ENCODE measurements around the gene EED.
"Not testable (repeated sequence)": the region's sequence is repeated elsewhere in the genome, so short reads cannot be mapped to it uniquely, and the experiment has no call there.

Gene EED

DNA sequence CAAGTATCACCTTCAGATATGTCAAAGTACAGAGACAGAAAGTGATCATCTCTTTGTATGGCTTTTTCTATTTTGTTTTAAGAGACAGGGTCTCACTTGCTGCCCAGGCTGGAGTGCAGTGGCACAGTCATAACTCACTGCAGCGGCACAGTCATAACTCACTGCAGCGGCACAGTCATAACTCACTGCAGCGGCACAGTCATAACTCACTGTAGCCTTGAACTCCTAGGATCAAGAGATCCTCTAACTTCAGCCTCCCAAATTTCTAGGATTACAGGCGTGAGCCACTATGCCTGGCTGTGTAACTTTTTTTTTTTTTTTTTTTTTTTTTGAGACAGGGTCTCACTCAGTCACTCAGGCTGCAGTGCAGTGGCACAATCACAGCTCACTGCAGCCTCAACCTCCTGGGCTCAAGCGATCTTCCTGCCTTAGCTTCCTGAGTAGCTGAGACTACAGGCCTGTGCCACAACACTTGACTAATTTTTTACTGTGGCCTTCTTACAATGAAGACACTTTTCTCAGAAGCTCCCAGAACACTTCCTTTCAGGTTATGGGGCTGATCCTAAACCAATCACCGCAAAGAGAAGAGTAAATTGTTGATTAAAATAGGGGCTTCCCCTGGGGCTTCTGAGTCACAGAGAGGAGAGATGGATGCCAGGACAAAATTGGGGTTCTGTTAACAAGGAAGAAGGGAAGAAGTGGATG, 48.5 kb downstream of the EED start:
- DNase-seq (ENCODE audit: low read depth): no peak

DNA sequence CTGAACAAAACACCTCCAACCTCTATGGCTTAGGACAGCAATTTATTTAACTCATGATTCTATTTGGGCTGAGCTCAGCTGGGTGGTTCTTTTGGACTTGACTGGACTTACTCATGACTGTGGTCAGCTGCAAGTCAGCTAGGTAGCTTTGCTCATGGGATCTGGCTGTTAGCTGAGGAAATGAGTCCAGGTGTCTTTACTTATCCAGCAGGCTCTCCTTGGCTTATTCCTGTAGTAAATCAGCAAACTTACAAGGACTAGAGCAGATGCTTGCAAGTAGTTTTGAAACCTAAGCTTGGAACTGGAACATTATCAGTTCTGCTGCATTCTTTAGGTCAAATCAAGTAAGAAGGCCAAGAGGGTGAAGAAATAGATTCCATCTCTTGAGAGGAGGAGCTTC, 49.5 kb downstream of the EED start:
- DNase-seq (ENCODE audit: low read depth): peak; percentile 37

DNA sequence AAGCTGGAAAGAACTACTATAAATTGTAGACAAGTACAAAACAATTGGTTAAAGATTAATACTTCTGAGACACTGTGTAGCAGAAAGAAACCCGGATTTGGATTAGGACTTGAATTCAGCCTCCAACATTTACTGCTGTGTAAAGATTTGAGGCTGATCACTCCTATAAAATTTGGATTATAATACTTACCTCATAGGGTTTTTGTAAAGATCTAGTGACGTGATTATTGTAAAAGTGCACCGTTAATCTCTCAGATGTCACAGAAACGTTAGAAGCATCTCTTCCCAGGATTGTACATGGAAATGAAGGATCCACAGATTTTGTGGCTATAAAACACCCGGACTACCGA, 57.2 kb downstream of the EED start:
- DNase-seq (ENCODE audit: low read depth): no peak

DNA sequence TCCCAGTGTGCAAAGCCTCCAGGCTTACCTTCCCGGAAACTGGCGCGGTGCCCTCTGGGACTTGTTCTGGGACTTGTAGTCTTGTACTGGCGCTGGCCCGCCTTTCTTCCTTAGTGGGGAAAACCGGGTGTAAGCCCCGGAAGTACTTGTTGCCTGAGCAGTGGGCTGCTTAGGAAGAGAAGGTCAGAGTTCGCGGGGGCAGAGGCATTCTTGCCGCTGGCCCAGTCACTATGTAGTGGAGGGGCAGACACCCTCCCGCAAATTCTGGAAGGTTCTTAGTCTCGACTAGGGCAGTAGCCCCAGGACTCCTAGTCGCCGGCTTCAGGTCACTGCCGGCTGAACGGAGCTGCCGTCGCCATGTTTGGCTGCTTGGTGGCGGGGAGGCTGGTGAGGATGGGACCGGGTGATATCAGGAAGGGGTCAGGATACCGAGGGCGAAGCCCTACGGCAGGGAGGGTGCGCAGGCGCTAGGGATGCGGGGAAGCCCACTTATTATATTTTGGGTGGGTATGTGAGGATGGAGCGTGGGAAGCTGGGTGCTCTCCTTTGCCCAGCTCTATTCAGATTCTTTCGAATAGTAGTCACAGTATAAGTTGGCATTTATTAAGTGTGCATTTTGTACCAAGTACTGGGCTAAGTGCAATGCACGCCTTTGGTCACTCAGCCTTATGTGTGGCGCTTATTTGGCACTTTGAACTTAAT, 57.7 kb downstream of the EED start, which contains the start of gene HIKESHI:
TSS of gene HIKESHI (plus strand) at position 149 of the 702 bp plus-strand sequence. CDS start at position 358, 209 bp downstream.
- DNase-seq (ENCODE audit: low read depth): peak; percentile 97

GRCh38 chr11:86303257-86303656, 58.7 kb downstream of the EED start:
- DNase-seq (ENCODE audit: low read depth): no peak

GRCh38 chr11:86308710-86309109, 64.2 kb downstream of the EED start:
- DNase-seq (ENCODE audit: low read depth): not testable (repeated sequence)

DNA sequence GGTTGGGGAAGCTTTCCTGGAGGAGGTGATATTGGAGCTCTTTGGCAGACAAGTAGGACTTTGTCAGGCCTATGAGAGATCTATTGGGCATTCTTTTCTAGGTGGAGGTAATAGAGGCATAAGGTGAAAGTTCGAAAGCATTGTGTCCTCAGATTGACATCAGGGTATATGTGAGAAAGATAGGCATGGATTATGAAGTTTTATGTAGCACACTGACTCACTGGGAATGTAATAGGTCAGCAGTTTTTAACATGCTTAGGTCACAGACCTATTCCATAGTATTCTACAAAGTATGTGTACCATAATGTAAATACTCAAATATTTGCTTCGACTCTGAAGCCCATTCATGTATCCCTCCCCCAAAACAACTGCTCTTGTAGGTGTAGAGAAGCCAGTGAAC, 69.2 kb downstream of the EED start:
- no peak for DNase-seq (ENCODE audit: low read depth)

- no peak for DNase-seq (ENCODE audit: low read depth)
These were observed 70.1 kb downstream of the EED start for GRCh38 chr11:86314636-86315035.

Measured in fibroblast of gingiva (primary cell).